GM21825 (cell line): ENCODE results near the gene EPHX1.

Source experiments
- ATAC-seq: cut with Tn5 transposase; IDR thresholded peaks from one replicate; pipeline ENCODE4 v1.9.1; 2021; ENCODE audit warnings: mild to moderate bottlenecking, moderate library complexity; ENCODE audit not compliant: unreplicated experiment

EPHX1 gene

DNA sequence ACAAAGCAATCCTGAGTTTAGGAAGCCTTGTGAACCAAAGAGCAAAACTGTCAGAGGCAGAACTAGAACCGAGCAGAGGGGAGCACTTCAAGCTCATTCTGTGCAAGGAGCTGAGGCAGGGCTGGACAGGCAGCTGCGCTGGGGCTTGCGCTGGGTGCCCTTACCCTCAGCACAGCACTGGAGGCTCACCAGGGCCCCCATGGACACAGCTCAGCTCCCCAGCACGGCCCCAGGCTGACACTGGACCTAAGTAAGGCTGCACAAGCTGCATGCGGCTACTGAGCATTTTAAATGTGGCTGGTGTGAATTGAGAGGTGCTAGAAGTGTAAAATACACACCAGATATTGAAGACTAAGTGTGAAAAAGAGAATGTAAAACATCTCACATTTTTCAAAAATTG lies 50.2 kb downstream of the EPHX1 start:
- ATAC-seq = no peak

DNA sequence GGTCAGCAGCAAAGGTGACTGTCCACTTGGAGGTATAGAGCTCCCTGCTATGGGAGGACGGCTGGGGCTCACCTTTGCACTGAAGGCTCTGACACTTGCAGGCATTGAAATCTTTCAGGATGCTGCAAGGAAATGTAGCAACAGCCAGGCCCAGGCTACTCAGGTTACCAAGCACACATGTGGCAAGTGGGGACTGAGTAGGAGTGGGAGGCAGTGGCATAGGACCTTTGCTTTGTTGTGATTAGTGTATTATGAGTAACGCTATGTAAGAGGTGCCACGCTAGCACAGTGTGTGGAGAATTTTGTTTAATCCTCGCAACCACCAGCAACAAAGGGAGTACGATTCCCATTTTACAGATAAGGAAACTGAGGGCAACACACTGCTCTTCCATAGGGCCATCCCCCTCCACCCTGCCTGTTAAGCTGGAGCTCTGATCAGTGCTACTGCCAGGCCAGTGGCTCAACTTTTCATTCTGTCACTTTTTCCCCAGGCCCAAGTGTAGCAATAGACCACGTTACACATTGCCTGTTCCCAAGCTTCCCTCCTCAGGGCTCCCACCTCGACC lies 51.0 kb downstream of the EPHX1 start:
- ATAC-seq = no peak

DNA sequence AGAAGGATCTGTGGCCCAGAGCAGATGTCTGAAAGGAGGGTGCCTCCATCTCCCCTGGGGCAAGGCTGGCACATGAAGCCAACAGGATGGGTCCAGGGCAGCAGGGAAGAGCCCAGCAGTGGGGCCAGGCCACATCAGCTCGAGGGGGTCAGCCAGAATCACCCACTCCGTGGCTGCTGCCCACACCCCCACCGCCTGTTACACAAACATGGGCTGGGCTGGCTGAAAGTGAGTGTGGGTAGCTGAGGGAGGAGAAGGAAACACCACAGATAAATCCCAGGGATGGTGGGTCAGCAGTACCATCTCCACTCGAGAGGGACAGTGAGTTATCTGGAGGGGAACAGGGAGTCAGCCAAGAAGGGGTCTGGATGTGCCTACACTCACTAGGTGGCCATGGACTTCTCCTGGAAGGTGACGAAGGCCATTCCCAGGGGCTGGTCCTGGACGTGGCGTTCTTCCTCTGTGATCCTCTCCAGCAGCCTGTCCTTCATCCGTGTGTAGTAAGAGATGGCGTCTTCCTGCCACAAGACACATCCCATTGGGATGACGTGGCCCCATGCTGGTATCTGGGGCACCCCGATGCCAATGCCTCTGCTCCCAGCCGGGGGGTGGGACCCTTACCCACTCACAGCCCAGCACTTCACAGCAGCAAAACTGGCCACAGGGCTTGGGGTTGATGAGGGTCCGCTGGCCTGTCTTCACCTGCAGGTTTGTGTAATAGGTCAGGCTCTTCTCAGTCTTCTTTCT lies 52.1 kb downstream of the EPHX1 start:
- no peak for ATAC-seq

DNA sequence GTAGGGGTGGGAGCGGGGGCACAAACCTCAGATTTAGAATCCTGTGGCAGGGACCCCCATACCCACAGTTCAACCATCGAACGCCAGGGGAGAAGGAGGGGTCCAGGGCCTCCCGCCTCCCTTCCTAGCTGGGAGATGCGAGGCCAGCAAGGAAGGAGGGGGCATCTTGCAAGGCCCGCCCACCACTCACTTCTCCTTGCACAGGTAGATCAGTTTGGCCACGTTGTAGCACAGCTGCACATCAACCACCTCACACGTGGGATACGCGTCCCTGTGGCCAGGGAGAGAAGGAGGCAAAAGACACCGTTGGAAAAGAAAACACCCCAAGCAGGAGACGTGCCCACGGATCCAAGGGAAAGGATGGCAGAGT lies 52.6 kb downstream of the EPHX1 start:
- no peak for ATAC-seq

DNA sequence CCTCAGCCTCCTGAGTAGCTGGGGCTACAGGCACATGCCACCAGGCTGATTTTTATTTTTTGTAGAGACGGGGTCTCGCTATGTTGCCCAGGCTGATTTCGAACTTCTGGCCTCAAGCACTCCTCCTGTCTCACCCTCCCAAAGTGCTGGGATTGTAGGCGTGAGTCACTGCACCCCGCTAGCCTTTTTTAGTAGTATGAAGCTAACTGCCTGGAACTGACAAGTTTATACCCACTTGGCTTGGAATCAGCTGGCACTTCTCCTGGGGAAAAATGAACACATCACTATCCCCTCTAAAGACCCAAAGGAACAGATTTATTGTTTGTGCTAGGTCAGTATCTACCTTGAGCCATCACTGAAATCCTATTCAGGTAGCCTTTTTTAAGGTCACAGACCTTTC lies 53.2 kb downstream of the EPHX1 start:
- no peak for ATAC-seq

DNA sequence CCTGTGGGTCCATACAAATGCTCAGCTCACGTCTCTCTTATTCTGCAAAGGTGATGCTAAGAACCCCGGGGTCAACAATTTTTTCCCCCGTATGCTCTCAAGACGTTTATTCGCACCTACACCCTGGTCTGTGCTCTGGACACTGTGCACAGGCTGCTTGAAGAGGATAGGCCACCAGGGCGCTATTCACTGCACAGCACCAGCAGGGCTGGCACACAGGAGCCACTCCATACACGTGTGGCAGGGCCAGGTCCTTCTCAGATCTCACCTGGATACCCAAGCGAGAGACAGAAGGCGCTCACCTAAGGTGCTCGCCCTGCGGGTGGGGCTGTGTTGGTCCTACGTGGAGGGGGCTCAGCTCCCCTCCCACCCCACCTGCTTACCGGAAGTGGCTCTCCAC lies 55.6 kb downstream of the EPHX1 start:
- no peak for ATAC-seq

DNA sequence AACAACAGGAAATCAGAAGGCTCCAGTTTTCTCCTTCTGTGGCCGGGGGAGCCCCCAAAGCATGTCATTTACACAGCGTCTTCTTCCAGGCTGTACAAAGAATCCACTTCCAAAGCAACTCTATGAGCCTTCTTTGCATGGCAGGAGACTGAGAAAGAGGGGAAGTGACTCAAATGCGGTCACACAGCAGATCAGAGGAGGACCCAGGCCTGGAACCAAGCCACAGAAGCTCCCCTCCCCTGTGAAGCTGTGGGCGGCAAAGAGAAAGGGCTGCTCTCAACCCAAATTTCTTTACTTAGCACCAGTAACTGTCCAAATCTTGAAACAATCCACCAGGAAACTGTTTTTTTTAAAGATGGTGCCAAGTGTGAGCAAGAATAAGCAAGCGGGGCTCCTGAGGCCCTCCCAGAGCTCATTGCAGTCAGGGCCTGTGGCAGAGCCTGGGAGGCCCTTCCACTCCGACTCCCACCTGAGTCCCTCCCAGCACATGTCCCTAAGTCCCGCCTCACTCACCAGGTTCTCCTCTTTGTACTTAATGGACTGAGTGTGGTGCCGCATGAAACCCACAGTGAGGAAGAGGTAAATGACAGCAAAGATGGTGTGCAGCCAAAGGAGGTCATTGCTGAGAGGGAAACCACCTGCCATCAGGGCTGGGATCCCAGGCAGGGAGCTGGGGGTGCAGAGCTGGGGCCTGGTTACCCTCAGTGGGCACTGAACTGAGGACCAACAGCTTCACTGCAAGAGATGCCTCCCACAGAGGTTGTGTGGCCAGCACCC lies 56.3 kb downstream of the EPHX1 start:
- ATAC-seq = no peak

DNA sequence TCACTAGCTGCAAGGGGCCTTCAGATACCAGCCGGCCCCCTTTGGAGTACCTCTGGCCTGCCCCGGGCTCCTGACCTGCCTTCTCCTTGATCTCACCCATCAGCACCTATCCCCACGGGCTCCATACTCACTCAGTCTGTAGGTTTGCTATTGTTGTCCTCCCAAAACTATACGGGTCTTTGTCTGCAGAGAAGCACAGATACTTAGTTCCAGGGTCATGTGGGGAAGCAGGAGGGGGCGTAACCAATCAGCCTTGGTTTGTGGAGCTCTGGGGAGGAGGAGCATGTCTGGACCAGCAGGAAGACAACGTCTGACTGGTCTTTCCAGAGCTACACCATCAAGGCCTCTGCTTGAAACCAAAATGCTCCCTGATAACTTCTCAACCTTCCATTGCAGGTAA lies 57.1 kb downstream of the EPHX1 start:
- no peak for ATAC-seq

DNA sequence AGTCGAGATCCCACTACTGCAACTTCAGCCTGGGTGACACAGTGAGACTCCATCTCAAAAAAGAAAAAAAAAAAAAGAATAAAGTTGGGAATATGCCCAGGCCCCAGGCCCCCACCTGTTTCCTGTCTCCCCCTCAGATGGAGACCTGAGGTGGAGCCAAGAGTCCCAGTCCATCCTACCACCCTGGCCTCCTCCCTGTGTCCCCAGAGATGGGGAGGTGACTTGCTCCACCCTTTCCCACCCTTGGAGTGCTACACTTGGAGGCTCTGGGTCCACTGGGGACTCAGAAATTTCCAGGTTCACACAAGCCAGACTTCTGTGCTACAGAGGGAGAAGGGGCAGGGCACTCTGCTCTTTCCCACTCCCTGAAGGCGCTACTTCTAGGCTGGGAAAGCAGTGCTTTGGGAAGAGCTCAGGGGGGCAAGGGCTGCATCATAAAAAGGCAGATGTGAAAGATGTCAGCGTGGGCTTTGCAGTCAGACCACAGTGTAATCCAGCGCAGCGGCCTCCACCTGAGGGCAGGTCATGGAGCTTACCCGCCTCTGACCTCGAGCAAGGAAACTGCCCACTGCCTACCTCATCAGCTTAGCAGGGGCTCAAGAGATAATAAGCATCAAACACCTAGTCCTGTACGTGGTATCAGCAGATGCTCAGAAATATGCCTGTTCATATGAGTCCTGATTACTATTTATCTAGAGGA lies 58.9 kb downstream of the EPHX1 start:
- no peak for ATAC-seq

DNA sequence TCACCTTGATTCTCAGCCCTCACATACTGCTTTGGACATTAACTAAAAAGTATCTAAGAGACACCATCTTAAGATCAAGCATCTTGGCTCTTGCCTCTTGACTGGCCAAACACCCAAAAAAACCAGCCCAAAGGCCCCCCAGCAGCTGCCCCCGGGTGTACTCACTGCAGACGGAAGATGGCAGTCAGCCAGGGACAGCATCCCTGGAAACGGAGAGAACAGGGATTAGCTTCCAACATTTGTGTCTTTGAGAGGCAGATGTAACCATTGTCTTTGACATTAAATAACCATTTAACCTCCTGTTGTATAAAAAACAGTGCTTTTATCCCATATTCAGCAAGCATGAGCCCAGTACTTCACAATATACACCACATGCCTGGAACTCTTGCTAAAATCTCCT lies 61.0 kb downstream of the EPHX1 start:
- ATAC-seq = no peak

DNA sequence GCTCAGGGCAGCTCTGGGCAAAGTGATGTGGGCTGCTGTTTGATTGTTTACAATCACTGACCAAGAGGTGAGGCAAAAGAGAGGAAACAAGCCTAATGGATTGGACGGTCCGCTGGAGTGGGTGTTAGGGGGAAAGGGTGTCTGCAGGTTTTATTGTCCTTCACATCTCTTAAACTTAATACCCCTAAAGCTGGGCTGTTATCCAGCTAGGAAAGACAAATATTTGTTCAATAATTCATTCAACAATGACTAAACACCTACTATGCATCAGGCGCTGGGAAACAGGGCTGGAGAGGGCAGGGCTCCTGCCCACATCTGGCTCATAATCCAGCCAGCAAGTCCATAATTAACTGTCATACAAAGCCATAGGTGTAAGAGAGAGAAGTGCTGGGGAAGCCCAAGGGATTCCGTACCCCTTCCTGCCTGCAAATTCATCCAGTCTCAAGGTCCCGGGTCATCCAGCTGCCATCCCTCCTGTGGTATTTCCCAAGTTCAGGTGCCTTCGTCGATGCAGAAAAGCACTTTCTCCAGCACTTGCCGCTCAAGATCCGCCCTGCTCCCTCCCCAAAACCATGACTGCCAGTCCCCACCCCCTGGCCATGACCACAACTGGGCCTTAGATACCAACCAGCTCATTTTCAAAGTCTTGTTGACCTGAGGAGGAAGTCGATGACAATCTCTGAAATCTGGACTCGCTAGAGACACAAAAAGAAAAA lies 61.6 kb downstream of the EPHX1 start:
- no peak for ATAC-seq

DNA sequence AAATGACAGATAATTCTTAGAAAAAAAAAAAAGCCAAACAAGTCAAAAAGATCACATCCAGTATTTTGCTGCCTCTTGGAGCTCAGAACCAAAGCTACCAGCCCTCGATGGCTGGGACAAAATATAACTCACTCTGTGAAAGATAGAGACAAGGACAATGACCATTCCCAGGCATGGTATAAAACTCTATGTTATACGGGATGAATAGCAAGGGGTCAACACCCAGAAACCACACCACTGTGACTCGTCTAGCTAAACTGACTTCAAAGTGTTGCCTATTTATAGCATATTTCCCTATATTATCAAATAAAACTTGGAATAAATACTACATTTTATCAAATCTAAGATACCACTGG lies 62.1 kb downstream of the EPHX1 start:
- no peak for ATAC-seq

DNA sequence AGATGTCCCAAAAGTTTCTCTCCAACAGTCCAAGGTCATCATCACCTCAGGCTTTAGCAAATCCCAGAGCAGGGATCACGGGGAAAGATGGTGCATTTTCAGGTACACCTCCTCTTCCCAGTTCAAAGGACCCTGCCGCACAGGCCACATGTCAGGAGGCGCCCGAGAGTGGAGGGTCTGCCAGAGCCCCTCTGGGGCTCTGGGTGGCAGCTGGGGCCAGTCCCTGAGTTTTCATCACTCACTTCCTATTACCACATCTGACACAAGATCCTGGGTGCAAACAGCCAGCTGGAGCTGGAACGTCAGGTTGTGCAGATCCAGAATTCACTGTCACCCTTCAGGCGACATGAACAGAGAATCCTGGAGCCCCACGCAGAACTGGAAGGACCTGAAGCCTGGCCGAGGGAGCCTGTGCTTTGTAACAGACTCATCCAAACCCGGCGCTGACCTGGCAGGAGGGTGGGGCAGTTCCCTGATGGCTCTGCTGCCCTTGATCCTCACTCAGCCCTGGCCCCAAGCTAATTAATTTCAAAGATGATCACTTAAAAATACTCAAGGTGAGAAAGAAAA lies 63.4 kb downstream of the EPHX1 start:
- ATAC-seq = no peak

DNA sequence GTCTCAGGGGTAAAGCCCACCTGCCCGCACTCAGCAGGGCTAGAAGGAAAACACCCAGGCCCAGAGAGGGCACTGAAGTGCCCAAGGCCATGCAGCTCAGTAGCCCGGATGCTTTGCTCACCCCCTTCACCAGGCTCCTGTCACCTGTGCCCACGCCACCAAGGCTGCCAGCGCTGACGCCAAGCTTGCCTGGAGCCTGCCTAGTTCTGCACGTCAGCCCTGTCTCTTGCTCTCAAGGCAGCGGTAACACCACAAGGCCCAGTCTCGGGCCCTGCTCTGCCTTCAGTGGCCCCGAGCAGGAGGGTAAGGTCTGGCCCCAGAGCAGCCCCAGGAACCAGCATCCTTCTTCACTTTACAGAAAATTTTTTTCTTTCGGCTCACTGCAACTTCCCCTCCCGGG lies 64.5 kb downstream of the EPHX1 start:
- ATAC-seq = no peak

DNA sequence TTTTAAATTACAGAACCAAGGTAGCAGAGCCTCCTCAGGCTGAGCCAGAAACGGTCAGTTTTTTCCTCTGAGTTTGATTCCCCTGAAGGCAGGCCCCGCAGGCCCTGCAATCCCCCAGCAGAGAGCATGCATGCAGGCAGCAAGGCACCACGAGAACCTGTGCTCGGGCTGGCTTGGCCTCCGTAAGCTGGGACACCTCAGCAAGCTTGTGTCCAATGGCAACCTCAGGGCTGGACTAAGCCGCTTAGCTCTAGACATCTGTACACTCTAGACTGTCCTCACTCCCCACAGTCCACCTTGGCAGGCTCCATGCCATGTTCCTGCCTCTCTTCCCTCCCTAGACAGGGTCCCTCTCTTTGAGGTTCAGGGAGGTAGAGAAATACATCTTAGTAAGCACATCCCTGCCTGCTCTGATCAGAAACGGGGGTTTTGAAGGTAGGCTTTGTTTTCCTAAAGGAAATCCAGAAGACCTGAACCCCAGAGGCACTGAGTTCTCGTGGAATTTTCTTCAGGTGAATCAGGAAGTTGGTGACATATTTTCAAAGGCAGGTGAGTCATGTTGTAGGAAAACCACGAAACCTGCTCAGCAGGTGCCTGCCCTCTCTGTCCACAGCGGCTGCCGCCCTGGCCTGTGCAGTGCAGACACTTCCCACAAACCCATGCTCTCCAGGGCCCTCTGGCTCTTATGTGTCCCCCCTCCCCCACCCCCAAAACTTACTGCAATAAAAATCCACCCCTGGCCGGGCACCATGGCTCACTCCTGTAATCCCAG lies 65.3 kb downstream of the EPHX1 start:
- no peak for ATAC-seq

DNA sequence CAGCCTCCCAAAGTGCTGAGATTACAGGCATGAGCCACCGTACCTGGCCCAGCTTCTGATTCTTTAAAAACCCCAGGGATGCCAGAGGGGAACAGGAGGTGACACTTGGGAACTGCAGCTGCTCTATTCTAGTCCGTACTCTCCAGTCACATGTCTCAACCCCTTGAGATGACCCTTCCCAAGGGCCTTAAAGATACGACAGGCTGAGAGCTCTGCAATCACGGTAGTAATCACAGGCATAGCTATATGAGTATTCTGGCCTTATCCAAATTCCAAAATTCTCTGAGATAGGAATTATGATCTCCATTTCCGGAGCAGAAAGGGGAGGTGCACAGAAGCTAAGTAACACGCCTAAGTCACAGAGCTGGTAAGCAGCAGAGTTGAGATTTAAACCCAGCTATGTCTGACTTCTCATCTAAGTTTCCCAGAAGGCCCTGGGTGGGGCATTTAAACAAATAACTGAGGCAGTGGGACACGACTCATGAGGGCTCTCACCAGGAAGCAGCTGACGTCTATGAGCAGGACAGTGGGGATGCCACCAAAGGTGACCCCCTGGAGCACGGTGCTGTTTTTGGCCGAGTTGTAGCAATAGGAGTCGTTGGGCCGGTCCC lies 67.1 kb downstream of the EPHX1 start:
- no peak for ATAC-seq

DNA sequence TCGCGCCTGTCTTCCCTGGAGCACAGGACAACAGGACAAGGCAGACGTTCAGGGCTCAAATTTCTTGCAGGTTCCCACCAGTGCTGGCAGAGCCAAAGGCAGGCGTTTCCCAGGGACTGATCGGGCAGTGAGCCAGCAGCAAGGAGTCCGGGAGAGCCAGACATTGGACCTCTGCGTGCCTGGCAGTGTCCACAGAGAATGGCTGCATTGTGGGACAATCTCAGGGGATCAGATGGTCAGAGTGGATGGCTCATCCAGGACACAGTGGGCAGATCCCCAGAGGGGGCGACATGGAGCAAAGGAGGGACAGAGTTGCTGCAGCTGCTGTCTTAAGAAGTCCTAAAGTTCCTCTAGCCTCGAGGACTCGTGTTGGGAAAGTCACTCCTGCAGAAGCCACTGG lies 67.7 kb downstream of the EPHX1 start:
- ATAC-seq = no peak

DNA sequence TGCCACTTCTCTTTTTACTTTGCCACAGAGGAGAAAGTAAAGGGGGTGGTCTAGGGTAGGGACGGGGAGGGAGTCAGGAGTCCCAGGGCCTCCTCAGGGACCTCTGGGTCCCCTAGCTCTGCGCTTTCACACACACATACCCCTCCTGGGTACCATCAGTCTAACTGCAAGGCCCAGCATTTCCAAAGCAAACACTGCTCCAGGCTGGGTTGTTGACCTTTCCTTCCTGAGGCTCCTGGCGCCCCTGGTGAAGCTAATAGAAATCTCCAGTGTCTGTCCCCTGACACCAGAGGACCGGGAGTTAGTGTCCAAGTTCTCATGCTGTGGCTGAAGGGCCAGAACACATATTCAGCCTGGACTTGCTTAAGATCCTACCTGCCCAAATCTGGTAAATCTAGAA lies 68.4 kb downstream of the EPHX1 start:
- no peak for ATAC-seq

DNA sequence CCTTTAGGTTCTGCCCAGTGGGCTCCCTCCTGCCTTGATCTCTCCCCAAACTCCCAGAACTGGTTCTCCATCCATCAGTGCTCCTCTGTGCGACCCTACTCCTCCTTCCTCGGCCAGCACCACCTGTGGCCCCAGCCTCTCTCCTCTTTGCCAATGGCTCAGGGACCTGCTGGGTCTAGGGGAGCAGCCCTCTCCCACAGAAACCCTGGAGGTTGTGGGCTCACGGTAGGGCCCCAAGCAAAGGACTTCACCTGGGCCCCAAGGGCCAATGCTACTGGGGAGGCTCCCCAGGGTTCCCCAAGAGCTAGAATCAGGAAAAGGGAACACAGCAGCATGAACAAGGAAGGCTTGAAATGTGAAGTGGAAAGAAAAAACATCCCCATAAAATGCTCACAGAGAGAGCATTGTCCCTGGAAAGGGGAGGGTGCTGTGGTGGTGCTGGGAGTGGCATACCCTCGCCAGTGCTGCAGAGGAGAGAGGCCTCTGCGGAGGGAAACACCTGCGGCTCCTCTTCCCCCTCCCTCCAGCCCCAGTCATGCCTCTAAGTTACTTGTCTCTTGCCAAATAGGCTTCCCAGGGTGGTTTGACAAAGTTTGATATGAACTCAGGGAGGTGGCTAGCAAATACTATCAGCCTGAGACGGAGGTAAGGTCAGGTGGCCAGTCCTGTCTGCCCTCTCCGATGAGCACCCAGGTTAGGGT lies 69.7 kb downstream of the EPHX1 start:
- peak; percentile 28 for ATAC-seq
